HepG2 (cell line): Measurements from ENCODE around the gene DNASE2. TPM values are rescaled to one million over a fixed set of nuclear protein-coding genes. Genes with fewer than 3 reads are reported as not detected.
A peak's percentile ranks its signal among the peaks of the same experiment; 100 is the strongest.

Experiments used
- ATAD3A ChIP-seq: sonication (generic); formaldehyde crosslinking; IDR thresholded peaks from 2 replicates; pipeline ENCODE4 v1.4.0; 2020; ENCODE audit warnings: missing genetic modification reagents
- CBX5 ChIP-seq: sonication (generic); formaldehyde crosslinking; IDR thresholded peaks from 2 replicates; pipeline ENCODE4 v1.4.0; 2020; ENCODE audit warnings: missing genetic modification reagents, borderline replicate concordance
- CEBPB ChIP-seq: IDR thresholded peaks from 2 replicates; pipeline ENCODE4 v1.6.1; 2011; ENCODE audit warnings: low read depth, low read length, improper control_type of control experiment, borderline replicate concordance
- CHD2 ChIP-seq: IDR thresholded peaks from 2 replicates; pipeline ENCODE4 v1.6.1; 2011; ENCODE audit warnings: low read depth, low read length, improper control_type of control experiment
- CREM ChIP-seq, 2 experiments: sonication (generic) in 1 of 2; formaldehyde crosslinking in 1 of 2; IDR thresholded peaks; 2 replicates each; pipeline versions ENCODE4 v1.4.0 to v1.6.1; 2016 to 2020; ENCODE audit warnings: antibody characterized with exemption in 1 of 2, mild to moderate bottlenecking in 1 of 2, missing genetic modification reagents in 1 of 2
- HIVEP1 ChIP-seq: sonication (generic); formaldehyde crosslinking; IDR thresholded peaks from 2 replicates; pipeline ENCODE4 v1.4.0; 2020; ENCODE audit warnings: mild to moderate bottlenecking, missing genetic modification reagents
- IKZF4 ChIP-seq: sonication (generic); formaldehyde crosslinking; IDR thresholded peaks from 2 replicates; pipeline ENCODE4 v1.5.1; 2020; ENCODE audit warnings: borderline replicate concordance, mild to moderate bottlenecking, low read depth, missing genetic modification reagents; ENCODE audit errors: not compliant biosample characterization
- RFX1 ChIP-seq: fragments of 450-650 bp; IDR thresholded peaks from 2 replicates; pipeline ENCODE4 v1.6.1; 2017
- SIX4 ChIP-seq: sonication (generic); formaldehyde crosslinking; IDR thresholded peaks from 2 replicates; pipeline ENCODE4 v1.4.0; 2020; ENCODE audit warnings: missing genetic modification reagents
- TBX3 ChIP-seq: fragments of 450-650 bp; IDR thresholded peaks from 2 replicates; pipeline ENCODE4 v1.6.1; 2017; ENCODE audit warnings: antibody characterized with exemption, mild to moderate bottlenecking, inconsistent platforms, borderline replicate concordance
- TRIM24 ChIP-seq: sonication (generic); formaldehyde crosslinking; IDR thresholded peaks from 2 replicates; pipeline ENCODE4 v1.8.0; 2022; ENCODE audit warnings: mild to moderate bottlenecking, missing genetic modification reagents
- ZC3H4 ChIP-seq: sonication (generic); formaldehyde crosslinking; IDR thresholded peaks from 2 replicates; pipeline ENCODE4 v1.4.0; 2020; ENCODE audit warnings: missing genetic modification reagents, borderline replicate concordance
- ZFP36L1 ChIP-seq: sonication (generic); formaldehyde crosslinking; IDR thresholded peaks from 2 replicates; pipeline ENCODE4 v1.8.0; 2022; ENCODE audit warnings: mild to moderate bottlenecking, missing genetic modification reagents, moderate library complexity
- ZNF296 ChIP-seq: sonication (generic); formaldehyde crosslinking; conservative IDR thresholded peaks from 2 replicates; pipeline ENCODE4 v1.5.0; 2020; ENCODE audit warnings: mild to moderate bottlenecking, missing genetic modification reagents
- ZNF446 ChIP-seq: sonication (generic); formaldehyde crosslinking; IDR thresholded peaks from 2 replicates; pipeline ENCODE4 v1.5.0; 2020; ENCODE audit warnings: mild to moderate bottlenecking, missing genetic modification reagents
- ZNF569 ChIP-seq: sonication (generic); formaldehyde crosslinking; IDR thresholded peaks from 2 replicates; pipeline ENCODE4 v1.5.0; 2020; ENCODE audit warnings: mild to moderate bottlenecking, missing genetic modification reagents, moderate library complexity, borderline replicate concordance
- ZNF644 ChIP-seq: IDR thresholded peaks from 2 replicates; pipeline ENCODE4 v1.6.1; 2016; ENCODE audit warnings: low read depth
- ZNF724P ChIP-seq: sonication (generic); formaldehyde crosslinking; IDR thresholded peaks from 2 replicates; pipeline ENCODE4 v1.8.0; 2022; ENCODE audit warnings: missing genetic modification reagents, borderline replicate concordance
- polyA plus RNA-seq, 8 experiments: library from polyadenylated mRNA; depleted of rRNA in 3 of 8; stranded (reverse) in 7 of 8; unstranded in 1 of 8; fragments of >200 nt; fragmentation: Illumina TruSeq in 4 of 8; extraction: Trizol in 4 of 8; gene quantifications; 2 replicates each; pipeline versions ENCODE4 v1.2.1 to v1.2.3, GENCODE V29; 2011 to 2016; ENCODE audit warnings: low read depth in 4 of 8, missing spikeins in 1 of 8, mixed read lengths in 1 of 8; ENCODE audit not compliant: insufficient read depth in 1 of 8
- total RNA-seq, 5 experiments: library from RNA; depleted of rRNA; stranded (reverse); fragments of >200 nt; fragmentation: Illumina TruSeq; extraction: Trizol; gene quantifications; 2 replicates each; pipeline ENCODE4 v1.2.3, GENCODE V29; 2016; ENCODE audit warnings: low read depth in 1 of 5
- TF ChIP-seq, protein P1 (sequence below): sonication (generic); formaldehyde crosslinking; IDR thresholded peaks from 2 replicates; pipeline ENCODE4 v1.4.0; 2020; ENCODE audit warnings: mild to moderate bottlenecking, missing genetic modification reagents
- TF ChIP-seq, protein P2 (sequence below): sonication (generic); formaldehyde crosslinking; IDR thresholded peaks from 2 replicates; pipeline ENCODE4 v1.8.1; 2023; ENCODE audit warnings: missing genetic modification reagents, inconsistent platforms, borderline replicate concordance
- TF ChIP-seq, protein P3 (sequence below), 2 experiments: fragments of 450-650 bp in 1 of 2; sonication (generic) in 1 of 2; formaldehyde crosslinking; IDR thresholded peaks; 2 replicates each; pipeline versions ENCODE4 v1.5.0 to v1.8.0; 2020 to 2022; ENCODE audit warnings: mild to moderate bottlenecking in 1 of 2, missing genetic modification reagents in 1 of 2
- TF ChIP-seq, protein P4 (sequence below): sonication (generic); formaldehyde crosslinking; conservative IDR thresholded peaks from 2 replicates; pipeline ENCODE4 v1.8.0; 2022; ENCODE audit warnings: missing genetic modification reagents
- TF ChIP-seq, protein P5 (sequence below): sonication (generic); formaldehyde crosslinking; IDR thresholded peaks from 2 replicates; pipeline ENCODE4 v1.8.0; 2022; ENCODE audit warnings: mild to moderate bottlenecking, missing genetic modification reagents, borderline replicate concordance

Gene DNASE2
- total and polyA plus RNA-seq, 2 of the 13 experiments (the other 11 are each of a cell fraction or from before 2014, with no cell fraction given), result 7.5 to 16.2 TPM

DNA sequence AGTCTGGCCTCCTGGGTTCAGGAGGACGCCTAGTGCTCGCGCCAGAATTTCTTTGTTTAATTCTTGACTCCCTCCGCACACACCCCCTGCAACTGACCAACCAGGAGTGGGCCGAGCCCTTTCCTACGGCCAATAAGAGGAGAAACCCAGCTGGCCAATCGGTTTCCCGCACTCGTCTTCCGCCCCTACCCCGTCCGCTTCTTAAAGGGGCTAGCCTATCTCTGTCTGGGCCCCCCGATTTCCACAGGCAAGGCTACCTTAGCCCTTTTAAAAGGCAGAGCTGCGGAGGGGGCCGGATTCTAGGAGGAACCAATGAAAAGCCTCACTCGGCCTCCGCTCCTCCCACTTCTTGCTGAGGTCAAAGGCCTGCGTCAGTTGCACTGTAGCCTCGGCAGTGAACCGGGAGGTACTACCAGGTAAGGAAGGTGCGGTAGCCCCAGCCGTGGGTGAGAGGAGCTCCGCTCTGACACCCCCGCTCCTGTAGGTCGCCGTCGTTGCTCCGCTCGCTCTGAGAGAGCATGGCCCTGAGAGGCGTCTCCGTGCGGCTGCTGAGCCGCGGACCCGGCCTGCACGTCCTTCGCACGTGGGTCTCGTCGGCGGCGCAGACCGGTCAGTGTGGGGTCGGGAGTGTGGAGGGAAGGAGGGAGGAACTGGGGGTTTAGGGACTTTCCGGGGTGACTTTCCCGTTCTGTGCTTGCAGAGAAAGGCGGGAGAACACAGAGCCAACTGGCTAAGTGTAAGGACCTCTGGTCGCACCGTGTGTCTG is 9.7 kb upstream of the DNASE2 start, which contains the start of gene GCDH (continued):
- TF ChIP-seq ZNF724P (CRISPR knock-in tag) (no peak), CBX5 (CRISPR knock-in tag) (no peak), CEBPB (no peak), TBX3 (no peak), CREM (IDR thresholded peaks at IDR 0.05) (peak; percentile 96), CREM (CRISPR knock-in tag; IDR thresholded peaks at IDR 0.05) (0 out of 2 replicates have a peak, but pooled peaks have one; percentile 24), TRIM24 (CRISPR knock-in tag) (no peak), RFX1 (no peak), ZNF644 (no peak), ATAD3A (CRISPR knock-in tag) (no peak), ZC3H4 (CRISPR knock-in tag) (0 out of 2 replicates have a peak, but pooled peaks have one; percentile 71), ZFP36L1 (no peak), ZNF446 (CRISPR knock-in tag) (no peak), HIVEP1 (CRISPR knock-in tag) (peak; percentile 67), IKZF4 (CRISPR knock-in tag) (no peak), ZNF569 (CRISPR knock-in tag) (0 out of 2 replicates have a peak, but pooled peaks have one; percentile 54), SIX4 (CRISPR knock-in tag) (0 out of 2 replicates have a peak, but pooled peaks have one; percentile 10), ZNF296 (CRISPR knock-in tag) (no peak; the same call in 1 of the 2 replicates), CHD2 (no peak; the same call in 1 of the 2 replicates)
- TF ChIP-seq, protein P1, sequence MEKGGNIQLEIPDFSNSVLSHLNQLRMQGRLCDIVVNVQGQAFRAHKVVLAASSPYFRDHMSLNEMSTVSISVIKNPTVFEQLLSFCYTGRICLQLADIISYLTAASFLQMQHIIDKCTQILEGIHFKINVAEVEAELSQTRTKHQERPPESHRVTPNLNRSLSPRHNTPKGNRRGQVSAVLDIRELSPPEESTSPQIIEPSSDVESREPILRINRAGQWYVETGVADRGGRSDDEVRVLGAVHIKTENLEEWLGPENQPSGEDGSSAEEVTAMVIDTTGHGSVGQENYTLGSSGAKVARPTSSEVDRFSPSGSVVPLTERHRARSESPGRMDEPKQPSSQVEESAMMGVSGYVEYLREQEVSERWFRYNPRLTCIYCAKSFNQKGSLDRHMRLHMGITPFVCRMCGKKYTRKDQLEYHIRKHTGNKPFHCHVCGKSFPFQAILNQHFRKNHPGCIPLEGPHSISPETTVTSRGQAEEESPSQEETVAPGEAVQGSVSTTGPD (CRISPR knock-in tag), result no peak
- TF ChIP-seq, protein P2, sequence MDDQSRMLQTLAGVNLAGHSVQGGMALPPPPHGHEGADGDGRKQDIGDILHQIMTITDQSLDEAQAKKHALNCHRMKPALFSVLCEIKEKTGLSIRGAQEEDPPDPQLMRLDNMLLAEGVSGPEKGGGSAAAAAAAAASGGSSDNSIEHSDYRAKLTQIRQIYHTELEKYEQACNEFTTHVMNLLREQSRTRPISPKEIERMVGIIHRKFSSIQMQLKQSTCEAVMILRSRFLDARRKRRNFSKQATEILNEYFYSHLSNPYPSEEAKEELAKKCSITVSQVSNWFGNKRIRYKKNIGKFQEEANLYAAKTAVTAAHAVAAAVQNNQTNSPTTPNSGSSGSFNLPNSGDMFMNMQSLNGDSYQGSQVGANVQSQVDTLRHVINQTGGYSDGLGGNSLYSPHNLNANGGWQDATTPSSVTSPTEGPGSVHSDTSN (CRISPR knock-in tag), result no peak
- TF ChIP-seq, protein P3, sequence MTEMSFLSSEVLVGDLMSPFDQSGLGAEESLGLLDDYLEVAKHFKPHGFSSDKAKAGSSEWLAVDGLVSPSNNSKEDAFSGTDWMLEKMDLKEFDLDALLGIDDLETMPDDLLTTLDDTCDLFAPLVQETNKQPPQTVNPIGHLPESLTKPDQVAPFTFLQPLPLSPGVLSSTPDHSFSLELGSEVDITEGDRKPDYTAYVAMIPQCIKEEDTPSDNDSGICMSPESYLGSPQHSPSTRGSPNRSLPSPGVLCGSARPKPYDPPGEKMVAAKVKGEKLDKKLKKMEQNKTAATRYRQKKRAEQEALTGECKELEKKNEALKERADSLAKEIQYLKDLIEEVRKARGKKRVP (CRISPR knock-in tag; IDR thresholded peaks at IDR 0.05), result no peak
- TF ChIP-seq, protein P4, sequence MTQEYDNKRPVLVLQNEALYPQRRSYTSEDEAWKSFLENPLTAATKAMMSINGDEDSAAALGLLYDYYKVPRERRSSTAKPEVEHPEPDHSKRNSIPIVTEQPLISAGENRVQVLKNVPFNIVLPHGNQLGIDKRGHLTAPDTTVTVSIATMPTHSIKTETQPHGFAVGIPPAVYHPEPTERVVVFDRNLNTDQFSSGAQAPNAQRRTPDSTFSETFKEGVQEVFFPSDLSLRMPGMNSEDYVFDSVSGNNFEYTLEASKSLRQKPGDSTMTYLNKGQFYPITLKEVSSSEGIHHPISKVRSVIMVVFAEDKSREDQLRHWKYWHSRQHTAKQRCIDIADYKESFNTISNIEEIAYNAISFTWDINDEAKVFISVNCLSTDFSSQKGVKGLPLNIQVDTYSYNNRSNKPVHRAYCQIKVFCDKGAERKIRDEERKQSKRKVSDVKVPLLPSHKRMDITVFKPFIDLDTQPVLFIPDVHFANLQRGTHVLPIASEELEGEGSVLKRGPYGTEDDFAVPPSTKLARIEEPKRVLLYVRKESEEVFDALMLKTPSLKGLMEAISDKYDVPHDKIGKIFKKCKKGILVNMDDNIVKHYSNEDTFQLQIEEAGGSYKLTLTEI (CRISPR knock-in tag), result no peak
- TF ChIP-seq, protein P5, sequence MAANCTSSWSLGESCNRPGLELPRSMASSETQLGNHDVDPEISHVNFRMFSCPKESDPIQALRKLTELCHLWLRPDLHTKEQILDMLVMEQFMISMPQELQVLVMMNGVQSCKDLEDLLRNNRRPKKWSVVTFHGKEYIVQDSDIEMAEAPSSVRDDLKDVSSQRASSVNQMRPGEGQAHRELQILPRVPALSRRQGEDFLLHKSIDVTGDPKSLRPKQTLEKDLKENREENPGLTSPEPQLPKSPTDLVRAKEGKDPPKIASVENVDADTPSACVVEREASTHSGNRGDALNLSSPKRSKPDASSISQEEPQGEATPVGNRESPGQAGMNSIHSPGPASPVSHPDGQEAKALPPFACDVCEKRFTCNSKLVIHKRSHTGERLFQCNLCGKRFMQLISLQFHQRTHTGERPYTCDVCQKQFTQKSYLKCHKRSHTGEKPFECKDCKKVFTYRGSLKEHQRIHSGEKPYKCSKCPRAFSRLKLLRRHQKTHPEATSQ (CRISPR knock-in tag), result no peak
